ENCODE results near the gene STRIP1.

DNA sequence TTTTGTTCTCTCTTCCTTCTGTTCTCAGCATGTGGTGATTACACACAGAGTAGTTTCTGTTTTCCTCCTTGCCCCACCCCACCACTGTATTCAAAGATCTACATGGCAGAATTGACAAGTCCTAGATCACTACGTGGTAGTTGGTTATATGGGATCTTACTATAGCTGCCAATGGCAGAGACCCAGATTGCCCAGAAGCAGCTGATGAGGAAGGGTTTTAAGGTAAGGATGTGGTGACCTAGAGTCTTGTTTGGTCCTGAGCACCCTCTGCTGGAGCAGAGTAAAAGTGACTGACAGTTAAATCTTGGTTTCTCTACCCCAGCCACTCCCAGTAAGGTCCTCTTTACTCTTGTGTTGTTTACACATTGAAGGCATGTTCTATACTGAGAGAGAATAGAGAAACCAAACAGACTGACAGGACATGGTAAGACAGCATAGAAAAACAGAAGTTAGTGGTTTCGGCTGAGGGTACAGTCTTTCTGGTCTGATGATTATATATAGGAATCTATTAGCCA lies 22.8 kb upstream of the STRIP1 start:
- TF ChIP-seq TAF1 (IDR thresholded peaks at IDR 0.05; ENCODE audit: low read depth, low read length) (no peak), SIN3A (conservative IDR thresholded peaks at IDR 0.05 in 1 of 2, IDR thresholded peaks at IDR 0.05 in 1 of 2; ENCODE audit: low read depth in 1 of 2, low read length in 2 of 2) (no peak), CHD2 (IDR thresholded peaks at IDR 0.05; ENCODE audit: low read length) (no peak), POLR2AphosphoS5 (IDR thresholded peaks at IDR 0.05; ENCODE audit: low read depth, low read length) (no peak), YY1 (IDR thresholded peaks at IDR 0.05; ENCODE audit: low read depth, low read length) (no peak), HDAC6 (IDR thresholded peaks at IDR 0.05; ENCODE audit: low read depth, low read length) (no peak), ASH2L (IDR thresholded peaks at IDR 0.05; ENCODE audit: low read length) (no peak), MAFK (IDR thresholded peaks at IDR 0.05; ENCODE audit: low read depth, low read length) (no peak)
- TF ChIP-seq, protein P1, sequence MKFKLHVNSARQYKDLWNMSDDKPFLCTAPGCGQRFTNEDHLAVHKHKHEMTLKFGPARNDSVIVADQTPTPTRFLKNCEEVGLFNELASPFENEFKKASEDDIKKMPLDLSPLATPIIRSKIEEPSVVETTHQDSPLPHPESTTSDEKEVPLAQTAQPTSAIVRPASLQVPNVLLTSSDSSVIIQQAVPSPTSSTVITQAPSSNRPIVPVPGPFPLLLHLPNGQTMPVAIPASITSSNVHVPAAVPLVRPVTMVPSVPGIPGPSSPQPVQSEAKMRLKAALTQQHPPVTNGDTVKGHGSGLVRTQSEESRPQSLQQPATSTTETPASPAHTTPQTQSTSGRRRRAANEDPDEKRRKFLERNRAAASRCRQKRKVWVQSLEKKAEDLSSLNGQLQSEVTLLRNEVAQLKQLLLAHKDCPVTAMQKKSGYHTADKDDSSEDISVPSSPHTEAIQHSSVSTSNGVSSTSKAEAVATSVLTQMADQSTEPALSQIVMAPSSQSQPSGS (IDR thresholded peaks at IDR 0.05; ENCODE audit: low read length) = no peak
- TF ChIP-seq, protein P2, sequence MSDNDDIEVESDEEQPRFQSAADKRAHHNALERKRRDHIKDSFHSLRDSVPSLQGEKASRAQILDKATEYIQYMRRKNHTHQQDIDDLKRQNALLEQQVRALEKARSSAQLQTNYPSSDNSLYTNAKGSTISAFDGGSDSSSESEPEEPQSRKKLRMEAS (IDR thresholded peaks at IDR 0.05) = no peak
- TF ChIP-seq, protein P3, sequence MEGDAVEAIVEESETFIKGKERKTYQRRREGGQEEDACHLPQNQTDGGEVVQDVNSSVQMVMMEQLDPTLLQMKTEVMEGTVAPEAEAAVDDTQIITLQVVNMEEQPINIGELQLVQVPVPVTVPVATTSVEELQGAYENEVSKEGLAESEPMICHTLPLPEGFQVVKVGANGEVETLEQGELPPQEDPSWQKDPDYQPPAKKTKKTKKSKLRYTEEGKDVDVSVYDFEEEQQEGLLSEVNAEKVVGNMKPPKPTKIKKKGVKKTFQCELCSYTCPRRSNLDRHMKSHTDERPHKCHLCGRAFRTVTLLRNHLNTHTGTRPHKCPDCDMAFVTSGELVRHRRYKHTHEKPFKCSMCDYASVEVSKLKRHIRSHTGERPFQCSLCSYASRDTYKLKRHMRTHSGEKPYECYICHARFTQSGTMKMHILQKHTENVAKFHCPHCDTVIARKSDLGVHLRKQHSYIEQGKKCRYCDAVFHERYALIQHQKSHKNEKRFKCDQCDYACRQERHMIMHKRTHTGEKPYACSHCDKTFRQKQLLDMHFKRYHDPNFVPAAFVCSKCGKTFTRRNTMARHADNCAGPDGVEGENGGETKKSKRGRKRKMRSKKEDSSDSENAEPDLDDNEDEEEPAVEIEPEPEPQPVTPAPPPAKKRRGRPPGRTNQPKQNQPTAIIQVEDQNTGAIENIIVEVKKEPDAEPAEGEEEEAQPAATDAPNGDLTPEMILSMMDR (IDR thresholded peaks at IDR 0.05; ENCODE audit: control extremely low read depth in 1 of 3, insufficient read depth in 1 of 3, low read depth in 1 of 3, low read length in 3 of 3) = peak; percentile 5 to 68 (median 47)
